Glomerular endothelial cell (primary cell): ENCODE results near the gene HDDC3. TPM values are rescaled to one million over a fixed set of nuclear protein-coding genes. Genes with fewer than 3 reads are reported as not detected.

Experiments
- DNase-seq: peaks from one replicate; pipeline ENCODE4 v3.0.0-alpha.2; 2011; ENCODE audit warnings: low read depth, low spot score; ENCODE audit errors: extremely low read depth
- total RNA-seq: library from RNA; depleted of rRNA; stranded (reverse); fragments of >200 nt; gene quantifications from 2 replicates; pipeline ENCODE4 v1.2.3, GENCODE V29; 2015

Gene HDDC3
- total RNA-seq: 15.7 and 26.7 TPM in 2 replicates

GRCh38 chr15:90931828-90932659, at the start of gene HDDC3:
Gene HDDC3 (minus strand): TSS chr15:90932549. CDS start chr15:90932540, 9 bp downstream.
- no peak for DNase-seq

GRCh38 chr15:90982135-90982534, 49.8 kb upstream of the HDDC3 start:
- no peak for DNase-seq

- no peak for DNase-seq
These were observed 49.3 kb upstream of the HDDC3 start for GRCh38 chr15:90981681-90982080.

GRCh38 chr15:90979582-90979981, 47.2 kb upstream of the HDDC3 start:
- DNase-seq: no peak

- DNase-seq: no peak
These were observed 41.9 kb upstream of the HDDC3 start for GRCh38 chr15:90974216-90974615.

- DNase-seq: no peak
These were observed 39.8 kb upstream of the HDDC3 start for GRCh38 chr15:90972133-90972532.

GRCh38 chr15:90970274-90970673, 37.9 kb upstream of the HDDC3 start:
- no peak for DNase-seq

- no peak for DNase-seq
These were observed 36.1 kb upstream of the HDDC3 start for GRCh38 chr15:90968434-90968833.

- no peak for DNase-seq
These were observed 34.9 kb upstream of the HDDC3 start for GRCh38 chr15:90967206-90967605.

GRCh38 chr15:90966262-90966661, 33.9 kb upstream of the HDDC3 start:
- DNase-seq: no peak

- DNase-seq: no peak
These were observed 29.7 kb upstream of the HDDC3 start for GRCh38 chr15:90962021-90962420.

- DNase-seq: no peak
These were observed 28.1 kb upstream of the HDDC3 start for GRCh38 chr15:90960298-90961091.

GRCh38 chr15:90959894-90960293, 27.5 kb upstream of the HDDC3 start:
- no peak for DNase-seq

GRCh38 chr15:90959028-90959595, 26.8 kb upstream of the HDDC3 start:
- DNase-seq: no peak

- DNase-seq: no peak
These were observed 25.4 kb upstream of the HDDC3 start for GRCh38 chr15:90957791-90958190.

GRCh38 chr15:90957031-90957790, 24.9 kb upstream of the HDDC3 start:
- no peak for DNase-seq

GRCh38 chr15:90956274-90957030, 24.1 kb upstream of the HDDC3 start:
- no peak for DNase-seq

- DNase-seq: no peak
These were observed 23.4 kb upstream of the HDDC3 start for GRCh38 chr15:90955624-90956273.
